MCF 10A (cell line): ENCODE measurements around the gene TOMM20L. TPM values are rescaled to one million over a fixed set of nuclear protein-coding genes. Genes with fewer than 3 reads are reported as not detected.

Experiments used
- BruUV-seq: library from RNA; stranded (reverse); fragments of 400-500 nt; replicated peaks from 2 replicates; lab custom pipeline; 2021; lab: Mats Ljungman, UMichigan
- CTCF ChIA-PET: fragments of 300-600 bp; sonication (Branson Sonifier 250); formaldehyde crosslinking; extraction: SDS; loops from one replicate; lab custom pipeline; 2021; ENCODE audit warnings: antibody characterized with exemption, inconsistent platforms; lab: Yijun Ruan, JAX
- POLR2A ChIA-PET: fragments of 300-600, 350-650 bp; sonication (Branson Sonifier 250); formaldehyde crosslinking; extraction: SDS; loops from one replicate; lab custom pipeline; 2020; ENCODE audit warnings: antibody characterized with exemption, inconsistent platforms; lab: Yijun Ruan, JAX
- DNase-seq: peaks from one replicate; pipeline ENCODE4 v3.0.0-alpha.2; 2018; ENCODE audit not compliant: unreplicated experiment
- H3K27ac Mint-ChIP-seq: one replicate; pipeline ENCODE4 v1.8.0; 2022; ENCODE audit warnings: mild to moderate bottlenecking, low read depth, mixed read lengths; ENCODE audit not compliant: unreplicated experiment
- H3K27me3 Mint-ChIP-seq: one replicate; pipeline ENCODE4 v1.8.0; 2022; ENCODE audit warnings: mixed read lengths; ENCODE audit not compliant: insufficient read depth, unreplicated experiment
- H3K36me3 Mint-ChIP-seq: one replicate; pipeline ENCODE4 v1.8.0; 2022; ENCODE audit warnings: mild to moderate bottlenecking, moderate library complexity, mixed read lengths; ENCODE audit not compliant: insufficient read depth, unreplicated experiment
- H3K4me1 Mint-ChIP-seq: one replicate; pipeline ENCODE4 v1.8.0; 2022; ENCODE audit warnings: mixed read lengths; ENCODE audit not compliant: insufficient read depth, unreplicated experiment
- H3K4me3 Mint-ChIP-seq: one replicate; pipeline ENCODE4 v1.8.0; 2022; ENCODE audit warnings: mild to moderate bottlenecking, moderate library complexity, mixed read lengths; ENCODE audit not compliant: unreplicated experiment
- H3K9me3 Mint-ChIP-seq: one replicate; pipeline ENCODE4 v1.8.0; 2022; ENCODE audit warnings: mixed read lengths; ENCODE audit not compliant: unreplicated experiment
- intact Hi-C: fragments of 100-400 bp; cut with micrococcal nuclease; formaldehyde crosslinking; loops from 2 replicates; pipeline ENCODE4 v1.14.1; 2022
- total RNA-seq: library from RNA; stranded (reverse); gene quantifications from 2 replicates; pipeline ENCODE4 v1.2.3, GENCODE V29; 2022
- TF ChIP-seq, protein P1 (sequence below): fragments of 200-600 bp; IDR thresholded peaks from one replicate; pipeline ENCODE4 v1.8.0; 2022; ENCODE audit warnings: antibody characterized with exemption, mild to moderate bottlenecking; ENCODE audit not compliant: unreplicated experiment

The TOMM20L gene
- total RNA-seq, 1 experiment from 2014 or later = not detected

DNA sequence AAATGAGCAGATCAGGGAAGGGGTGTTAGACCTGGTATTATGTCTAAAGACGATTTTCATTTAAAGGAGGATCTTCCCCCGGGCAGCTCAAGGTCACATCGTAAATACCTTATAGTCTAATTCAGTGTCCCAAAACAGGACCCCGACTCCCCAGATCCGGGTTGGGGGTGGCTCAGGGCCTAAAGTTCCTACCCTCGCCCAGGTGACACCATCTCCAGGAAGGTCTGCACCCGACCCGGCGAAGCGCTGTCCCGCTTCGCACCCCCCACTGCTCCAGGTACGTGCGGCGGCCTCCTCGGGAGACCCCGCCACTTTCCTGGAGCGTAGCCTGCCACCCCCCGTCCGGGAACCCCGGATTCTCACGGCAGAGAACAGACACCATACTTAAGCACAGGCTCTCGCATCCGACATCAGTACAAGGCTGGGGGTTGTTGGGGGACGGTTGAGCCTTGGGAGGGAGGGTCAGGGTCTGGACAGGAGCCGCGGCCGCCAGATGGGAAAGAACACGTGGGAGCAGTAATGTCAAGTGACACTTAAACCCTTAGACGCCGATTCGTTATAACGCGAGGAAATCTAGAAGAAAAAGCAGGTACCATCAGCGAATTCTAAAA, 31.0 kb downstream of the TOMM20L start:
- TF ChIP-seq, protein P1, sequence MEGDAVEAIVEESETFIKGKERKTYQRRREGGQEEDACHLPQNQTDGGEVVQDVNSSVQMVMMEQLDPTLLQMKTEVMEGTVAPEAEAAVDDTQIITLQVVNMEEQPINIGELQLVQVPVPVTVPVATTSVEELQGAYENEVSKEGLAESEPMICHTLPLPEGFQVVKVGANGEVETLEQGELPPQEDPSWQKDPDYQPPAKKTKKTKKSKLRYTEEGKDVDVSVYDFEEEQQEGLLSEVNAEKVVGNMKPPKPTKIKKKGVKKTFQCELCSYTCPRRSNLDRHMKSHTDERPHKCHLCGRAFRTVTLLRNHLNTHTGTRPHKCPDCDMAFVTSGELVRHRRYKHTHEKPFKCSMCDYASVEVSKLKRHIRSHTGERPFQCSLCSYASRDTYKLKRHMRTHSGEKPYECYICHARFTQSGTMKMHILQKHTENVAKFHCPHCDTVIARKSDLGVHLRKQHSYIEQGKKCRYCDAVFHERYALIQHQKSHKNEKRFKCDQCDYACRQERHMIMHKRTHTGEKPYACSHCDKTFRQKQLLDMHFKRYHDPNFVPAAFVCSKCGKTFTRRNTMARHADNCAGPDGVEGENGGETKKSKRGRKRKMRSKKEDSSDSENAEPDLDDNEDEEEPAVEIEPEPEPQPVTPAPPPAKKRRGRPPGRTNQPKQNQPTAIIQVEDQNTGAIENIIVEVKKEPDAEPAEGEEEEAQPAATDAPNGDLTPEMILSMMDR = no peak
- TSS peak; percentile 72 for BruUV-seq
- peak; percentile 62 for DNase-seq
- POLR2A ChIA-PET = interaction anchor here (0.6 to 3.1 kb wide), 29 partner anchors 10 to 1822 kb away, joined by 3 to 75 read pairs (median 6); partner anchors contain the start of genes ARID4A, PPM1A, PSMA3 and TOMM20L
- Mint-ChIP-seq H3K9me3 (no peaks in the 10 kb centered on the region), H3K27ac (peak overlapping the region; percentile 96), H3K27me3 (no peaks in the 10 kb centered on the region), H3K4me1 (peaks cover 22% of the 10 kb centered on the region), H3K4me3 (peak overlapping the region; percentile 85), H3K36me3 (peaks cover 51% of the 10 kb centered on the region)
- intact Hi-C loops = no loop called here
- CTCF ChIA-PET = interaction anchor here (0.6 to 0.7 kb wide), 2 partner anchors 100 to 1356 kb away, joined by 3 to 4 read pairs; no protein-coding TSS in a partner anchor

DNA sequence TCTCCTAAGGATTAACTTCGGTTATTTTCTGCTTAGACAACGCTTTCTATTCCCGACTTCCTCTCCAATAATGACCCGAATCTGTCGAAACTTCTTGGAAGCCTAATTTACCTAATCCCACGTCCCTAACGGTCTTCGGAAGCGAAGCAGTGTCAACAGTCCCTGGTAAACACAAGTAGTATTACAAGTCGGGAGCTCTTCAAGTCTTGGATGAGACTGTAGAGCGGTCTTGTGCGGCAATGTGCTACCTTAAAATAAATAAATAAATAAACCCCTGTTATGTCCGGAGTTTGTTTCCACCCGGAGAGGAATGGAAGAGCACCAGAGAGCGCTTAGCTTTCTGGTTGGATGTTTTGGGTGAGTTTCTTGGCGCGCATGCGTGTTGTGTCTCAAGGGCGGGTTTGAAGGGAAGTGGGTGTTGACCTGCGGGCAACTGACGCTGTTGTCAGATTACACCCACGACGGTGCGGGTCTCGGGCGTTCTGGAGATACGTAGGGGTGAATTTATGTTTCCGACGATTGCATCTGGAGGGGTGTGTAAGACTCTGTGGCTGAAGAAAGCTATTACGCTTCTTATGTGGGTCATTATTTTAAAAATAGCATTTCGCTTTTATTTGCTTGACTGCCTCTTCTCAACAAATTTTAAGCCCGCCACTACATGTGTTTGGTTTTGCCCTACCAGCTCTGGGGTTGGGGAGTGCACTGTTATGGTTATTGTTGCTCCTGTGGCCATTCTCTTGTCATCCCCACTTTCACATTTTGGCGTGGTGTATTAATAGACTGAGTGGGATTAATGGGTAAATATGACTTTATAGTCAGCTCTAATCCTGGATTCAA, 31.8 kb downstream of the TOMM20L start, which contains the start of the genes KIAA0586 and TIMM9:
Gene KIAA0586 (plus strand): TSS at position 439 of the 837 bp plus-strand sequence. CDS start 546 bp downstream, outside the sequence.
Gene TIMM9 (minus strand): TSS at position 251 of the 837 bp plus-strand sequence. CDS start 15,586 bp downstream, outside the sequence.
- TF ChIP-seq, protein P1 = no peak
- CTCF ChIA-PET = interaction anchor here (1.2 kb wide), 1 partner anchor 49 kb away, joined by 3 read pairs; no protein-coding TSS in a partner anchor
- intact Hi-C loops = no loop called here

DNA sequence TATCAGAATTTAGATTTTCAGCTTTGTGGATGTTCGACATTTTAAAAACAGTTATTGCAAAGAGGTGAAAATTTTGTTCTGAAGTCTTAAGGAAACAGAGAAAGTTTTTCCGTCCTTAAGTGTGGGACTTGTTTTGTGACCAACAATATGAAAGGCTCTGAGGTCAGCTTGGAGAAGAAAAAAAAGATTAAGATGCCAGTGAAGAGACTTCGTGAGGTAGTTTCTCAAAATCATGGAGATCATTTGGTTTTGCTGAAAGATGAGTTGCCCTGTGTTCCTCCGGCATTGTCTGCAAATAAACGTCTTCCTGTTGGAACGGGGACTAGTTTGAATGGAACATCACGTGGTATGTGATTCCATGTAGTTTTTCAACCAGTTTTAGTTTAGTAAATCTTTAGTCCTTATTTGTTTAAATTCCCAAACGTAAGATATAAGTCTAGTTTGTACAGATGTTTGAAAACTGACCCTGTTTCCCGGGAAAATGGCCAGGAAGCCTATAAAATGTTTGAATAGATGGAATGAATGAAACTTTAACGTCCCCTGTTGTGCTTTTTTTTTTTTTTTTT, 32.5 kb downstream of the TOMM20L start:
- peak; percentile 59 for DNase-seq
- H3K36me3 Mint-ChIP-seq = peaks cover 46% of the 10 kb centered on the region
- intact Hi-C loops = no loop called here
- H3K9me3 Mint-ChIP-seq = no peaks in the 10 kb centered on the region
- TF ChIP-seq, protein P1 = no peak
- peaks cover 22% of the 10 kb centered on the region for H3K4me1 Mint-ChIP-seq
- H3K27ac Mint-ChIP-seq = peak overlapping the region; percentile 96
- POLR2A ChIA-PET = interaction anchor here (0.6 to 3.1 kb wide), 26 partner anchors 9 to 1056 kb away, joined by 3 to 75 read pairs (median 6); partner anchors contain the start of genes ARID4A, JKAMP, L3HYPDH and PSMA3
- TSS peak; percentile 79 for BruUV-seq
- CTCF ChIA-PET = interaction anchor here (1.2 kb wide), 1 partner anchor 49 kb away, joined by 3 read pairs; no protein-coding TSS in a partner anchor
- no peaks in the 10 kb centered on the region for H3K27me3 Mint-ChIP-seq
- H3K4me3 Mint-ChIP-seq = peak overlapping the region; percentile 85

More for the DNA sequence above, 31.8 kb downstream of the TOMM20L start, which contains the start of the genes KIAA0586 and TIMM9:
- H3K27ac Mint-ChIP-seq = peak within 1 kb of the TSS; percentile 96
- no peaks in the 10 kb centered on the region for H3K9me3 Mint-ChIP-seq
- peaks cover 47% of the 10 kb centered on the region for H3K36me3 Mint-ChIP-seq
- POLR2A ChIA-PET = interaction anchor here (0.6 to 3.1 kb wide), 39 partner anchors 10 to 1821 kb away, joined by 3 to 75 read pairs (median 4); partner anchors contain the start of genes ARID4A, JKAMP, L3HYPDH and PPM1A
- BruUV-seq = no TSS peak
- H3K27me3 Mint-ChIP-seq = no peaks in the 10 kb centered on the region
- peak within 1 kb of the TSS; percentile 85 for H3K4me3 Mint-ChIP-seq
- H3K4me1 Mint-ChIP-seq = peaks cover 22% of the 10 kb centered on the region
- peak; percentile 99 for DNase-seq
